Stomach (tissue), 4 donors: ENCODE results near the gene LTBR.

Source experiments
- CTCF ChIP-seq, 7 experiments: fragments of 450-650 bp in 4 of 7; fragments of 200-600 bp in 3 of 7; sonication (generic) in 3 of 7; IDR thresholded peaks; one replicate each; pipeline ENCODE4 v1.5.1; 2016 to 2019; ENCODE audit warnings: antibody characterized with exemption in 7 of 7, control low read depth in 2 of 7, mild to moderate bottlenecking in 1 of 7
- EP300 ChIP-seq: sonication (generic); formaldehyde crosslinking; IDR thresholded peaks from one replicate; pipeline ENCODE4 v1.6.1; 2017; ENCODE audit warnings: antibody characterized with exemption
- POLR2A ChIP-seq, 4 donors: fragments of 450-650 bp; IDR thresholded peaks; one replicate each; pipeline ENCODE4 v1.6.1; 2016; ENCODE audit warnings: antibody characterized with exemption in 4 of 4, control low read depth in 2 of 4, mild to moderate bottlenecking in 1 of 4, moderate library complexity in 1 of 4
- POLR2AphosphoS5 ChIP-seq, 3 donors: sonication (generic); formaldehyde crosslinking; IDR thresholded peaks; one replicate each; pipeline ENCODE4 v1.6.1; 2016; ENCODE audit warnings: antibody characterized with exemption in 3 of 3

- TF ChIP-seq CTCF (IDR thresholded peaks at IDR 0.05) (no peak), EP300 (no peak), POLR2A (IDR thresholded peaks at IDR 0.05) (no peak), POLR2AphosphoS5 (IDR thresholded peaks at IDR 0.05) (no peak)
These were observed 41.9 kb downstream of the LTBR start for GRCh38 chr12:6425590-6426531.
